HUES48 (cell line): ENCODE data around the gene LMNTD1.
"Not testable (repeated sequence)": the region's sequence is repeated elsewhere in the genome, so short reads cannot be mapped to it uniquely, and the experiment has no call there.

Experiments used
- H3K27ac ChIP-seq: one replicate; pipeline ENCODE4 v1.7.0; 2013; ENCODE audit warnings: low read depth, low read length, inconsistent platforms
- H3K27me3 ChIP-seq: 2 replicates; pipeline ENCODE4 v1.6.1; 2013; ENCODE audit warnings: mild to moderate bottlenecking, low read length; ENCODE audit not compliant: control insufficient read depth, insufficient read depth
- H3K36me3 ChIP-seq: 2 replicates; pipeline ENCODE4 v1.6.1; 2013; ENCODE audit warnings: low read length; ENCODE audit not compliant: control insufficient read depth, insufficient read depth
- H3K4me1 ChIP-seq: 2 replicates; pipeline ENCODE4 v1.6.1; 2013; ENCODE audit warnings: mild to moderate bottlenecking, low read length; ENCODE audit not compliant: control insufficient read depth, insufficient read depth
- H3K4me3 ChIP-seq: 2 replicates; pipeline ENCODE4 v1.5.1; 2013; ENCODE audit warnings: mild to moderate bottlenecking, low read depth, low read length
- H3K9ac ChIP-seq: 2 replicates; pipeline ENCODE4 v1.6.1; 2013; ENCODE audit warnings: mild to moderate bottlenecking, low read depth, low read length, moderate library complexity
- H3K9me3 ChIP-seq: 2 replicates; pipeline ENCODE4 v1.6.1; 2013; ENCODE audit warnings: low read length; ENCODE audit not compliant: control insufficient read depth, insufficient read depth

Gene LMNTD1

GRCh38 chr12:25553098-25553497 lies at the start of gene LMNTD1:
Gene LMNTD1, minus strand, starts transcription at chr12:25553283. Its CDS starts 324 bp downstream, at chr12:25552959.
- Histone ChIP-seq H3K27me3 (no peaks in the 10 kb centered on the region), H3K4me1 (no peaks in the 10 kb centered on the region), H3K9me3 (no peaks in the 10 kb centered on the region), H3K36me3 (no peaks in the 10 kb centered on the region), H3K4me3 (no peak within 1 kb of the TSS), H3K9ac (no peak within 1 kb of the TSS), H3K27ac (no peak within 1 kb of the TSS)

- H3K27me3 ChIP-seq = no peaks in the 10 kb centered on the region
- H3K9me3 ChIP-seq = peaks cover 8% of the 10 kb centered on the region
- H3K36me3 ChIP-seq = no peaks in the 10 kb centered on the region
- no peak overlapping the region for H3K27ac ChIP-seq
- no peak overlapping the region for H3K9ac ChIP-seq
- H3K4me1 ChIP-seq = no peaks in the 10 kb centered on the region
- H3K4me3 ChIP-seq = no peak overlapping the region
Measured at GRCh38 chr12:25598956-25599355, 45.9 kb upstream of the LMNTD1 start.

- not testable (repeated sequence) for H3K4me3 ChIP-seq, H3K27me3 ChIP-seq, H3K9ac ChIP-seq, H3K27ac ChIP-seq, H3K36me3 ChIP-seq, H3K9me3 ChIP-seq, H3K4me1 ChIP-seq
Measured at GRCh38 chr12:25595496-25595895, 42.4 kb upstream of the LMNTD1 start.

GRCh38 chr12:25594376-25594775 lies 41.3 kb upstream of the LMNTD1 start:
- no peaks in the 10 kb centered on the region for H3K36me3 ChIP-seq
- H3K9ac ChIP-seq = no peak overlapping the region
- no peak overlapping the region for H3K27ac ChIP-seq
- H3K4me1 ChIP-seq = no peaks in the 10 kb centered on the region
- H3K9me3 ChIP-seq = peaks cover 8% of the 10 kb centered on the region
- H3K27me3 ChIP-seq = no peaks in the 10 kb centered on the region
- H3K4me3 ChIP-seq = no peak overlapping the region

- Histone ChIP-seq H3K9me3 (no peaks in the 10 kb centered on the region), H3K9ac (no peak overlapping the region), H3K4me1 (no peaks in the 10 kb centered on the region), H3K27me3 (no peaks in the 10 kb centered on the region), H3K36me3 (no peaks in the 10 kb centered on the region), H3K27ac (no peak overlapping the region), H3K4me3 (no peak overlapping the region)
Measured at GRCh38 chr12:25592725-25593495, 39.8 kb upstream of the LMNTD1 start.

GRCh38 chr12:25591144-25591543 lies 38.1 kb upstream of the LMNTD1 start:
- Histone ChIP-seq H3K36me3 (no peaks in the 10 kb centered on the region), H3K4me3 (no peak overlapping the region), H3K27me3 (no peaks in the 10 kb centered on the region), H3K27ac (no peak overlapping the region), H3K4me1 (no peaks in the 10 kb centered on the region), H3K9ac (no peak overlapping the region), H3K9me3 (no peaks in the 10 kb centered on the region)

- Histone ChIP-seq H3K4me3 (no peak overlapping the region), H3K27ac (no peak overlapping the region), H3K36me3 (no peaks in the 10 kb centered on the region), H3K9ac (no peak overlapping the region), H3K9me3 (no peaks in the 10 kb centered on the region), H3K4me1 (no peaks in the 10 kb centered on the region), H3K27me3 (no peaks in the 10 kb centered on the region)
Measured at GRCh38 chr12:25590011-25590721, 37.1 kb upstream of the LMNTD1 start.

- Histone ChIP-seq H3K4me3 (no peak overlapping the region), H3K9ac (no peak overlapping the region), H3K4me1 (no peaks in the 10 kb centered on the region), H3K36me3 (no peaks in the 10 kb centered on the region), H3K9me3 (no peaks in the 10 kb centered on the region), H3K27me3 (no peaks in the 10 kb centered on the region), H3K27ac (no peak overlapping the region)
Measured at GRCh38 chr12:25587346-25587745, 34.3 kb upstream of the LMNTD1 start.

- H3K9me3 ChIP-seq = no peaks in the 10 kb centered on the region
- H3K4me1 ChIP-seq = no peaks in the 10 kb centered on the region
- H3K27ac ChIP-seq = no peak overlapping the region
- H3K4me3 ChIP-seq = no peak overlapping the region
- H3K27me3 ChIP-seq = no peaks in the 10 kb centered on the region
- no peak overlapping the region for H3K9ac ChIP-seq
- no peaks in the 10 kb centered on the region for H3K36me3 ChIP-seq
Measured at GRCh38 chr12:25585662-25586061, 32.6 kb upstream of the LMNTD1 start.

- no peak overlapping the region for H3K27ac ChIP-seq
- H3K9ac ChIP-seq = no peak overlapping the region
- no peak overlapping the region for H3K4me3 ChIP-seq
Measured at GRCh38 chr12:25585021-25585523, 32.0 kb upstream of the LMNTD1 start.

GRCh38 chr12:25584596-25584995 lies 31.5 kb upstream of the LMNTD1 start:
- Histone ChIP-seq H3K36me3 (no peaks in the 10 kb centered on the region), H3K4me1 (no peaks in the 10 kb centered on the region), H3K9ac (no peak overlapping the region), H3K27ac (no peak overlapping the region), H3K4me3 (no peak overlapping the region), H3K27me3 (no peaks in the 10 kb centered on the region), H3K9me3 (no peaks in the 10 kb centered on the region)

More at GRCh38 chr12:25585021-25585523, 32.0 kb upstream of the LMNTD1 start:
- no peaks in the 10 kb centered on the region for H3K27me3 ChIP-seq
- H3K4me1 ChIP-seq = no peaks in the 10 kb centered on the region
- no peaks in the 10 kb centered on the region for H3K9me3 ChIP-seq
- no peaks in the 10 kb centered on the region for H3K36me3 ChIP-seq
